K562 (cell line): ENCODE results near the gene NUMB. TPM values are rescaled to one million over a fixed set of nuclear protein-coding genes. Genes with fewer than 3 reads are reported as not detected.

Experiments used
- CREB1 ChIP-seq, 2 experiments: sonication (generic) in 1 of 2; formaldehyde crosslinking in 1 of 2; IDR thresholded peaks; 2 replicates each; pipeline versions ENCODE4 v1.6.1 to v1.8.0; 2012 to 2022; ENCODE audit warnings: inconsistent platforms in 1 of 2, mild to moderate bottlenecking in 1 of 2, missing genetic modification reagents in 1 of 2, moderate library complexity in 1 of 2
- KDM1A ChIP-seq, 2 experiments: fragments of 450-650 bp; IDR thresholded peaks; 2 replicates each; pipeline ENCODE4 v1.6.1; 2016; ENCODE audit warnings: mild to moderate bottlenecking in 2 of 2
- MGA ChIP-seq: fragments of 450-650 bp; IDR thresholded peaks from 2 replicates; pipeline ENCODE4 v1.6.1; 2016; ENCODE audit warnings: mild to moderate bottlenecking, moderate library complexity
- PHF8 ChIP-seq: fragments of 200-600 bp; sonication (generic); IDR thresholded peaks from 2 replicates; pipeline ENCODE4 v1.6.1; 2012; ENCODE audit warnings: mixed run types, mild to moderate bottlenecking, inconsistent platforms, low read length, moderate library complexity, borderline replicate concordance
- ZNF79 ChIP-seq: fragments of 250-450 bp; sonication (Bioruptor Pico); IDR thresholded peaks from 2 replicates; pipeline ENCODE4 v1.4.0; 2020; ENCODE audit warnings: low read depth, mild to moderate bottlenecking, moderate library complexity
- polyA plus RNA-seq, 8 experiments: library from polyadenylated mRNA; depleted of rRNA in 4 of 8; stranded (reverse) in 5 of 8; unstranded in 3 of 8; fragments of >200 nt; fragmentation: Nextera tagmentation in 2 of 8; fragmentation: Illumina TruSeq in 1 of 8; extraction: Ambion mirVana in 2 of 8; extraction: Trizol in 1 of 8; gene quantifications; 2 replicates each; pipeline versions ENCODE4 v1.2.1 to v1.2.3, GENCODE V29; 2011 to 2014; ENCODE audit warnings: inconsistent platforms in 1 of 8, missing spikeins in 1 of 8
- total RNA-seq, 7 experiments: library from RNA; depleted of rRNA in 6 of 7; stranded (reverse); fragments of >200 nt in 6 of 7; fragmentation: Illumina TruSeq in 2 of 7; extraction: Trizol in 2 of 7; gene quantifications; 2 replicates each; pipeline versions ENCODE4 v1.2.1 to v1.2.3, GENCODE V29; 2011 to 2021; ENCODE audit warnings: low replicate concordance in 1 of 7

NUMB gene
- total and polyA plus RNA-seq, 9 of the 15 experiments (the other 6 are each of a cell fraction or from before 2014, with no cell fraction given) = 13.5 to 54.0 (median 32.3) TPM

GRCh38 chr14:73285979-73286378 lies 172.4 kb downstream of the NUMB start (continued):
- TF ChIP-seq MGA (no peak), CREB1 (IDR thresholded peaks at IDR 0.05) (no peak), CREB1 (CRISPR knock-in tag; IDR thresholded peaks at IDR 0.05) (no peak), KDM1A (IDR thresholded peaks at IDR 0.05) (no peak), PHF8 (no peak), ZNF79 (no peak)
